Umbilical cord (tissue), 2 donors: Measurements from ENCODE around the gene DPP10. TPM values are rescaled to one million over a fixed set of nuclear protein-coding genes. Genes with fewer than 3 reads are reported as not detected.

Source experiments
- DNase-seq: peaks from one replicate; pipeline ENCODE4 v3.0.0-alpha.2; 2015; ENCODE audit warnings: low spot score
- total RNA-seq: library from RNA; depleted of rRNA; stranded (reverse); fragments of >200 nt; gene quantifications from one replicate; pipeline ENCODE4 v1.2.3, GENCODE V29; 2014; ENCODE audit warnings: low replicate concordance; ENCODE audit not compliant: insufficient read depth

DPP10 gene
- total RNA-seq, 1 donor from 2014 or later, result 34.2 TPM

GRCh38 chr2:115219296-115219695 is 776.9 kb downstream of the DPP10 start:
- no peak for DNase-seq

- no peak for DNase-seq
Measured at GRCh38 chr2:115234186-115234585, 791.7 kb downstream of the DPP10 start.

GRCh38 chr2:115234737-115235136 is 792.3 kb downstream of the DPP10 start:
- no peak for DNase-seq

GRCh38 chr2:115248066-115248465 is 805.6 kb downstream of the DPP10 start:
- DNase-seq, result no peak

GRCh38 chr2:115277366-115277765 is 834.9 kb downstream of the DPP10 start:
- DNase-seq, result no peak

GRCh38 chr2:115285416-115285815 is 843.0 kb downstream of the DPP10 start:
- no peak for DNase-seq

- DNase-seq, result no peak
Measured at GRCh38 chr2:115290478-115290877, 848.0 kb downstream of the DPP10 start.

GRCh38 chr2:115292742-115293141 is 850.3 kb downstream of the DPP10 start:
- no peak for DNase-seq

GRCh38 chr2:115294999-115295398 is 852.6 kb downstream of the DPP10 start:
- no peak for DNase-seq

- DNase-seq, result no peak
Measured at GRCh38 chr2:115297056-115297455, 854.6 kb downstream of the DPP10 start.

GRCh38 chr2:115299199-115299598 is 856.8 kb downstream of the DPP10 start:
- no peak for DNase-seq

GRCh38 chr2:115305712-115306111 is 863.3 kb downstream of the DPP10 start:
- DNase-seq, result no peak

- no peak for DNase-seq
Measured at GRCh38 chr2:115314119-115314518, 871.7 kb downstream of the DPP10 start.

- DNase-seq, result no peak
Measured at GRCh38 chr2:115327061-115327460, 884.6 kb downstream of the DPP10 start.

GRCh38 chr2:115359550-115359949 is 917.1 kb downstream of the DPP10 start:
- no peak for DNase-seq

- no peak for DNase-seq
Measured at GRCh38 chr2:115364093-115364492, 921.7 kb downstream of the DPP10 start.

- peak; percentile 15 for DNase-seq
Measured at GRCh38 chr2:115369400-115369799, 927.0 kb downstream of the DPP10 start.

GRCh38 chr2:115374981-115375380 is 932.5 kb downstream of the DPP10 start:
- no peak for DNase-seq

- DNase-seq, result no peak
Measured at GRCh38 chr2:115384399-115384798, 942.0 kb downstream of the DPP10 start.

- DNase-seq, result no peak
Measured at GRCh38 chr2:115386465-115386864, 944.0 kb downstream of the DPP10 start.

- no peak for DNase-seq
Measured at GRCh38 chr2:115389024-115389423, 946.6 kb downstream of the DPP10 start.

- DNase-seq, result no peak
Measured at GRCh38 chr2:115389898-115390565, 947.6 kb downstream of the DPP10 start.

- DNase-seq, result no peak
Measured at GRCh38 chr2:115396579-115396978, 954.1 kb downstream of the DPP10 start.

GRCh38 chr2:115400940-115401339 is 958.5 kb downstream of the DPP10 start:
- no peak for DNase-seq
